Measurements from ENCODE around the gene EXOG.
"Not testable (repeated sequence)": the region's sequence is repeated elsewhere in the genome, so short reads cannot be mapped to it uniquely, and the experiment has no call there.

EXOG gene

DNA sequence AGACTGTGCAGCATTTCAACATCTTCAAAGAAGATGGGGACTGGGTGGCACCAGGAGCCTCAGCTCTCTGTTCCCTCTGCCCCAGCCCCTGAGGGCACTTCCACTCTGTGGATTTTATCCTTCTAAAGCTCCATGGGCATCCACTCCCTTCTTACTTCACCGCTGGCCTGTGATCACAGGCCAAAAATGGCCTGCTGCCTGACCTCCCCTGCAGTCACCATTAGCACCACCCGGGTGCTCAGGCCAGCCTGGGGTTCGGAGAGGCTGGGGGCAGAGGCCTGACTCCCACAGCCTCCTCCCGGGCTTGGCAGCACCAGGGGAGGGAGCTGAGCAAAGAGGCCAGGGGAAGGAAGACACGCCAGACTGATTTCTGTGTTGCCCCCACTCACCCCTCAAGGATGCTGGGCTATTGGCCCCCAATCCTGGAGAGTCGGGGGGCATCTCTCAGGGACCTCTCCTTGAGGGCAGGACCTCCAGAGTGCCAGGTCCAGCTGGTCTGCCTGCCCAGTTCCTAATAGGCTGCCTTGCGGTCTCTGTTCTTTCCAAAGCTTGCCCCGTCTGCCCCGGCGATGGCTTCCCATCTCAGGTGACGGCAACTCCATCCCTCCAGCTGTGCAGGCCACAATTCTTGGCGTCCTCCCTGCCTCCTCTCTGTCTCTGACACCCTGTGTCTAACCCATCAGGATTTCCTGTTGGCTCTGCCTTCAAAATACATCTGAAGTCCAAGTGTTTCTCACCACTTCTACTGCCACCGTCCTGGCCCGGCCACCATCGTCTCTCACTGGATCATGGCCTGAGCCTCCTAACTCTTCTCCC, 67.1 kb downstream of the EXOG start:
- no peak for DNase-seq

DNA sequence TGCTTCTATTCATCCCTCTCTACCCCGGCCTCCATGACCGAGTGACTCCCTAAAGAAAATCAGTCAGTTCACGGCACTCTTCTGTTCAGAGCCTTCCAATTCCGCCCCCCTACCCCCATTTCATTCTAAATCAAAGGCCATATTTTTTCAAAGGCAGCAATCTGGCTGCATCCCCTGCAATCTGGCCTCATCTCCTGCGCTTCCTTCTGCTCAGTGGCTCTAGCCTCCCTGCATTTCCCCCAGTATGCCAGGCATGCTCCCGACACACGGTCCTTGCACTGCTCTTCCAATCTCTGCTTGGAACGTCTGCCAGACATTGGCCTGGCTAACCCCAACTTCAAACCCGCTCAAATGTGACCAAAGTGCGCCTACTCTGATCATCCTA, 67.7 kb downstream of the EXOG start:
- DNase-seq = no peak

DNA sequence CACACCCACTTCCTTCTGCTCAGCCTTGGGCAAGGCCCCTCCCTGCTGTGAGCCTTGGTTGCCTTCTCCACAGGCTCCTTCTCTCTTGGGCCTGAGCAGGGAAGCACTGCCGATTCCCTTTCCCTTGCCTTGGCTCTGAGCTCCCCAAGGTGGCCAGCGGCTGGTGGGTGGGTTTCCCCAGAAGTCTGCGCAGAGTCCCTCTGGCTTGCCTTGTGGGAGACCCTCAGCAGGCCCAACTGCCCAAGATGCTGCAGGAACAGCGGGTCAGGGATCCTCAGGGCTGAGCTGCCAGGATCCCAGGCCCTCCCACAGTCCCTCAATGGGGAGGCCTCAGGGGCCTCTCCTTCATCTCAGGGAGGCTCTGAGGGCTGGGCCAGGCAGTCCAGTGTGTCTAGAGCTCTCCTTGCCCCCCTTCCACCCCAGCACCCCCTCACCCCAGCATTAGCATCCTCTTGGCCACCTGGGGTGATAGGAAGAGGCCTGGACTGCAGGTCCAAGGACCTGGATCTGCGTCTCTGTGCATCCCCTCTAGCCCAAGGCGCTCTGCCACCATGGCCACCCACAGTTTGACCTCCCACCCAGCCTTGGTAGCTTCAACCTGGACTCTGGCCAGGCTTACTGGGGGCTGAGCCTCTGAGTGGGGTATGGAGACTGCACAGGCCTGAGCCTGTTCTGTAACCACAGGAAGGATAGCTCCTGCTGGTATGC, 68.6 kb downstream of the EXOG start:
- no peak for DNase-seq

DNA sequence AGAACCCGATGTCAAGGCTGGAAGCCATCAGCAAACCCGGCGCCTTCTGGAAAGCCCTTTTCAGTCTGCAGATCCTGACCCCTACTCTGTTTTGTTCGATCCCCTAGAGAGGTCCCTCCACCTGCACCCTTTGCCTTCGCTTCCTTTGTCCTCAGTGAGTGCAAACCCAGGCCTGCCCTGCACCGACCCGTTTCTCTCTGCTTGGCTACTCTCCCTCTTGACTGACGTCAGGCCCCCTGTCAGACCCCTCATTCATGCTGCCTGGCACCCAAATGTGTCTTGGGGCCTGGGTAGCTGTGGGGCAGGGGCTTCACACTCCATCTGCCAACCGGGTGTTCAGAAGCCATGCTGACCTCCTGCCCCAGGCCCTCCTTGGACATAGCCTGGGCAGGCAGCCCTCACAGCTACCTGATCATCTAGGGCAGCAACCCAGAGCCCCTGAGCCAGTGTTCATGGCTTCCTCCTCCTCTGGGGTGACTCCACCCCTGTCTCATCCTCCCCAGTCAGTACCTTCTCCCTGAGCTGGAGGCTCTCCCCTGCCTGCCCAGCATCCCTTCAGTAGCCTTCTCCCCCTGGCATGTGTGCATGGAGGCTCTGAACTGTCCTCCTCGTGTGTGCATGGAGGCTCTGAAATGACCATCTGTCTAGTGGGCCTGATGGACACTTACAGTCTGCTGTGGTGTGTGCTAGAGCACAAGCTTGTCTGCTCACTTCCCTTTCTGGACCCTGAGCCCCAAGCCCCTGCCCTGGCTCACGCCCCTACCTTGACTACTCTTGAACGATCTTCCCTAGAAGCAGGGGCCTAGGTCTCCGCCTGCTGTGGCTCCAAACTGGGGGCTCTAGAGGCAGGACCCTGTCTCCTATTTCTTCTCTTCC, 69.4 kb downstream of the EXOG start:
- DNase-seq = no peak

DNA sequence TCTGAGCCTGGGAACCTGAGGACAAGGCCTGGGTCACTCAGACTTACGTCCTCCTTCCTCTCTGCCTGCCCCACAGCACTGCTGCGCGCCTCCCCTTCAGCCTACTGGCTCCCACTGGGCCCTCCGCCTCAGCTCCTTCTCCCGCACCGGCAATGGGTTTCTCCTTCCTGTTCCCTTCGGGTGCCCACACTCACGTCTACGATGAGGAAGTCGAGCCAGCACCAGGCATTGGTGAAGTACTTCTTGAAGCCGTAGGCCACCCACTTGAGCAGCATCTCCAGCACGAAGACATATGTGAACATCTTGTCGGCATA, 70.0 kb downstream of the EXOG start:
- DNase-seq = no peak

DNA sequence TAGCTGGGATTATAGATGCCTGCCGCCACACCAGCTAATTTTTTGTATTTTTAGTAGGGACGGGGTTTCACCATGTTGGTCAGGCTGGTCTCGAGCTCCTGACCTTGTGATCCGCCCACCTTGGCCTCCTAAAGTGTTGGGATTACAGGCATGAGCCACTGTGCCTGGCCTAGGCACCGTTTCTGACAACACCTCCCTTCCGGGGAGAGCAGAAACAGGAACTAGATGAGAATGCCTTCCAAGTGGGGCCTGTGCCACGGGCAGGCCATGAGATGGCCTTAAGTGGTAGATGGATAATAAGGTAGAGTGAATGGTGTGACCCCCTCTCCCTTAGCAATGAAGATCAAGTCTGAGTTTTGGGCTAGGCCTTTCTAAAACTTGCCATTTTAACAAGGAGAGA, 70.7 kb downstream of the EXOG start:
- not testable (repeated sequence) for DNase-seq

DNA sequence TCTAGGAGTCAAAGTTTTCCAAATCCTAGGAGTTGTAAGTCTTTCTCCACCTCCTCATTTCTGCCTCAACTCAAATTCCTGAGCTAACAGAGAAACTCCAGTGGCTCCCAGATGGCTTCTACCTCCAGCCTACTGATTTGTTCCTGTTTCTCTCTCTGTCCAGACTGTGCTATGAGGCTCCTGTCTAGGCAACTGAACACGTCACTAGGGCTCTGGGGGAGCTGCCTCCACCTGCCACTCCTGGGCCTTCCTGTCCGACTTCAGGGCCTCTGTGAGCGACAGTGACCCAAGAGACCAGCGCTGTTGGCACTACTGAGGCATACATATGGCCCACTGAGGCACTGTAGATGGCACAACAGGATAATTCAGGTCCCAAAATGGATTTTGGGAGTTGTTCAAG, 71.4 kb downstream of the EXOG start:
- no peak for DNase-seq

DNA sequence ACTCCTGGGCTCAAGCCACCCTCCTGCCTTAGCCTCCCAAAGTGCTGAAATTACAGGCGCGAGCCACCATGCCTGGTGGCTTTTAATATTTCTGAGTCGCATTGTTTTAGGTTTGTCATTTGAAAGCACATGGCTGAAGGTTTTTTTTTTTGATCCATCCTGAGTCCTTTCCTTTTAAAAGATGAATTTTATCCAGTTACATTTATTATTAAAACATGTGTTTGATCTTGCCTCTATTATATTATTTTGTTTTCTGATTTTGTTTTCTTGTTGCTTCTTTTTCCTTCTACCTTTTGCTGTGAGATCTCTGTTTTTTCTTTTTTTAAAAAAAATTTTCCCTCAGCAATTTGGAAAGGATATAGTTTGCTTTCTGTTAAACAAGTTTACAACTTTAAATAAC, 77.0 kb downstream of the EXOG start:
- no peak for DNase-seq

DNA sequence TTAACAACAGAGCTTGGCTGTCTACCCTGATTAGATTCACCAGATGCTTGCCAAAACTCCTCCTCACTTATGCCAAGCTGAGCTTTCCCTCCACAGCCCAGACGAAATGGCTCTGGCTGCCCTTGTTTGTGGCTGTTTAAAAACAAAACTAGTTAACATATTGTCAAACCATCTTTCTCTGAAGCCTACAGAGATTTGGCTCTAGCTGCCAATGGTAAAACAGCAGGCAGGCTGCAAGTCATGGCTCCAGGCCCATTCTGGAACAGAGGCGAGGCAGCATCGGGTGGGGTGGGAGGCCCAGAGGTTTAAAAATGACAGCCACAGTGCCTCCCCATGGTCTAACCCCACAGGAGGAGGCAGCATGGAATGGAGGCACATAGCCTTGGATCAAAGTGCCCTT, 77.4 kb downstream of the EXOG start:
- DNase-seq = no peak

DNA sequence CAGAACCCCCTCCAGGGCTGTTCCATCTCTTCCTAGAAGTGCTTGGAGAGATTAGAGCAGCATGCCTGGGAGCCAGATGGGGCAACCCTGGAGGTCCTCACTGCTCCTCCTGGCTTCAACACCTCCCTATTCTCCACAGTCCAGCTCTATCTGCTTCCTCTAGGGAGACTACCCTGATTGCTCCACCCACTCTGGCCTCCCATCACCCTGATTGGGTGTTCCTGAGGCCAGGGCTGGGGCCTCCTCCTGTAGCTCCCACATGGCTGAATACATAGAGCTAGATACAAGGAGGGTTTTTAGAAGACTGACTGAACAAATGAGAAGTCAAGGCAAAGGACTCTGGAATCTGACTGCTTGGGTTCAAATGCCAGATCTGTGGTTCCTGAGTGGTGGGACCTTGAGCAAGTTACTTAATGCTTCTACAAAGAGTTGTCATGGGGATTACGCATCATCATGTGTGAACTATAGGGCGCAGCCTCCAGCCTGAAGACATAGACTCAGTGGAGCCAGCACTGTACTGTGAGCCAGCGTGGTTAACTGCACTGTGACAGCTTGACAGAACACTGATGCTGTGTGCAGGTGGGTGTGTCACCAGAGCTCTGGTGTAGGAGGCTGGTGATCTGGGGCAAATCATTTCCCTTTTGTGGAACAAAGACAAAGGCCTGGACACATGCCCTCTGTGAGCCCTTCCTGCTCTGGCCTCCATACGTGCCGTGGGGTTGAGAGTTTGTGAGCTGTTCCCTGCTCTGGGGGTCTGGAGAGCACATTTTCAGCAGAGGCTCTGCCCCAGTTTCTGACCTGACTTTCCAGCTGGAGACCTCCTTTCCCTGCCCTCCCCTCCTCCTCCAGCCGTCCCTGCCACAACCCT, 78.5 kb downstream of the EXOG start:
- no peak for DNase-seq

DNA sequence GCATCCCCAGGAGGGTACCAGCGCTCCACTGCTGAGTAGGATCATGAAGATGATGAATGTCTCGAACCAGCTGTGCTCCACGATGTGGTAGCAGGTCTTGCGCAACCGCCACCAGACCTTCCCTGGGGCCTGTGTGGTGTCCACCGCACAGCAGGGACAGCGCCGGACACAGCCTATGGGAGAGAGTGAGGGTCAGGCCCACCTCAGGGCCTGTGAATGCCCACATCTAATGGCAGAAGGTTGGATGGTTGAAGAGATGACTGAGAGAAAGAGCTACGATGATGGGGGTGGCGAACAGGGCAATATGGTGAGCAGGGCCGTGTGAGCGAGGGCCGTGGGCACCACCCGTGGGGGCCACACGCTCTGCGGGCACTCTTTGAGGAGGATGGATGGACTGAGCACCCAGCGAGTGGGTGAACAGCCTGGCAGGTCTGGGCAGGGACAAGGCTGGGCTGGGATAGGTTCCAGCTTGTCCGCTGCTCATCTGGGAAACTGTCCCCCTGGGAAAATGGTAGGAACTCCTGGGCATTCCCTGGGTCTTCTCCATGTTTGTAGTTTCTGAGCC, 79.2 kb downstream of the EXOG start:
- no peak for DNase-seq

Measured in right kidney (tissue), 1 donor.